ENCODE data around the gene PDE4A.

PDE4A gene

DNA sequence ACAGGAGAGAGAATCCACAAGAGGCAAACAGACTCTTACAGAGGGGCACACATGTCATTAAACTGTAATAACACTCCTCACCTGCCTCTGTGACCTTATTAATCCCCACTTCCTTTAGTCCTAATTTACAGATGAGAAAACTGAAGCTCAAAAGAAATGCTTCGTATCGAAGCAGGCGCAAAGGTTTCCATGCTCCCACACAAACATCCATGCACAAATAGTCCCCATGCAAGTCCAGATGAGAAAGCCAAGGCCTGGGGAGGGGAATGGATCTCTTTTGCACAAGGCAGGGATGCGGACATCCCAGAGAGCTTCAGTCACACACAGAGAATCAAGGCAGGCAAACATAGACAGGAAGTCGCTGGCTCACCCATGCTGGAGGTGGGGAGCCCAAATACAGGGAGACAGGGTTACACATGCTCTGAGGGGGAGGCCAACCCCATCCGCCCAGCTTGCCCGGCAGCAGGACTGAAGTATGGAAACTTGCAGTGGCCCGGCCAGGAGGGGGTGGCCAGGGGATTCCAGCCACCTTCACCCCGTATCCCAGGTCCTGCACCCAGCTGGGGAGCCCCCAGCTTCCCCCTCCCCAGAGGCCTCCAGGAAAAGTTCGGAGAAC, 96.4 kb downstream of the PDE4A start:
- DNase-seq = no peak

DNA sequence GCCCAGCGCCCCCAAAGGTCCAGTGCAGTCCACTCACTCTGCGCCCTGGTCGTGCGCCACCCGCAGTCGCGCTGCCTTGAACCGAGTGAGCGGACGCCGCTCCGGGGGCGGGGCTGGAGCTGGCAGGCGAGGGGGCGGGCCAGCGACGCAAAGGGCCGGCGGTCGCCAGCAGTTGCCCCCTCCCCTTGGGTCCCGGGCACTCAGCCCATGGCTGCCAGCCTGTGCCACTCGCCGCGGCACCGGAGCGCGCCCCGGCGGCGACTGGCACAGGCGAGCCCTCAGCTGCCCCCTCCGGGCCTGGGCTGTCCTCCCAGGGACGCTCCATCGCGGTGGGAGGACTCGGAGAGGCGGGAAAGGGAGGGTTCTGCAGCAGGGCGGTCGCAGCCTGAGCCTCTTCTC, 97.0 kb downstream of the PDE4A start, which contains the start of gene S1PR5:
TSS of gene S1PR5 (minus strand) at position 87 of the 399 bp plus-strand sequence. CDS start 2,436 bp downstream, outside the sequence.
- DNase-seq = no peak

DNA sequence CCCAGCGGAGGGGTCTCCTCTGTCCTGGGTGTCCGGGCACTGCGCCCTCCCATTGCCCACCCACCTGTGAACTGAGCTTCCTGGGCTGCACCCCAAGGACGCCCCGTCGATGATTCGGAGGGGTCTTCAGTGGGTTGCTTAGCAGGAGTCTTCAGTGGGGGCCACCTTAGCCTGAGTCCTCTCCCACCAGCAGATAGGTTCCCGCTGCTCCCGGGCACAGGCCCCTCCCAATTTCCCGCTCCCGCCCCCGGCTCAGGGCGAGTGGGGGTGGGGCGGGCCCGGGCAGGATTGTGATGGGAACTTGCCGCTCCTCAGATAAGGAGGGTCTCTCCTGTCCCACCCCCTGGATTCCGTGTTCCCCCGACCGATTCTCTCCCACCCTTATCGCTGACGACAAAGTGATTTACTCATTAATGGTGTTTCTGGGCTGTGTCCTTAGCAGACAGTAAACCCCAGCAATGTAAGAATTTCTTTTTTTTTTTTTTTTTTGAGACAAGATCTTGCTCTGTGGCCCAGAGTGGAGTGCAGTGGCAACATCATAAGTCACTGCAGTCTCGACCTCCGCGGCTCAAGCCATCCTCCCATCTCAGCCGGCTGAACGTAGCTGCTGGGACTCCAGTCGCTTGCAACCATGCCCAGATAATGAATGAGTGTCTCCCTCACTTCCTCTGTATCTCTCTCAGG, 97.6 kb downstream of the PDE4A start:
- no peak for DNase-seq

GRCh38 chr19:10518444-10519361, 98.4 kb downstream of the PDE4A start:
- DNase-seq = no peak
